Measurements from ENCODE around the gene SEC22C. TPM values are rescaled to one million over a fixed set of nuclear protein-coding genes. Genes with fewer than 3 reads are reported as not detected.

Gene SEC22C
- total and polyA plus RNA-seq, 2 experiments from 2014 or later = 21.9 to 48.3 TPM

DNA sequence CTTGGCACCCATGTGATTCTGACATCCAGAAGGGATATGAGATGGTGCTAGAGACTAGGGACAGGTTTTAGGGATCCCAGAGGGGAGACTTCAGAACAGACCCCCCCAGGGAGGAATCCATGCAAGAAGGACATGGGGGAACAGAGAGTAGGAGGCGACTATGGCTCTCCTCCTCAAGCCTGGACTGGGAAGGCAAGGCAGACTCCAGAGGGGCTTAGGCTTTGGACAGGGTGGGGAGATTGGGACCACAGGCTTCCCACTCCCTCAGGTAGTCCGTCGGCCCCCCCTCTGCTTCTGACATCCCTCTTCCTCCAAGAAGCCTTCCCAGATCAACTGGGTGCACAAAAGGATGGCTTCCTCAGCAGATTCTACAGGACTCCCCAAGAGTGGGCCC lies 82.3 kb downstream of the SEC22C start (continued):
- TF ChIP-seq, protein P1, sequence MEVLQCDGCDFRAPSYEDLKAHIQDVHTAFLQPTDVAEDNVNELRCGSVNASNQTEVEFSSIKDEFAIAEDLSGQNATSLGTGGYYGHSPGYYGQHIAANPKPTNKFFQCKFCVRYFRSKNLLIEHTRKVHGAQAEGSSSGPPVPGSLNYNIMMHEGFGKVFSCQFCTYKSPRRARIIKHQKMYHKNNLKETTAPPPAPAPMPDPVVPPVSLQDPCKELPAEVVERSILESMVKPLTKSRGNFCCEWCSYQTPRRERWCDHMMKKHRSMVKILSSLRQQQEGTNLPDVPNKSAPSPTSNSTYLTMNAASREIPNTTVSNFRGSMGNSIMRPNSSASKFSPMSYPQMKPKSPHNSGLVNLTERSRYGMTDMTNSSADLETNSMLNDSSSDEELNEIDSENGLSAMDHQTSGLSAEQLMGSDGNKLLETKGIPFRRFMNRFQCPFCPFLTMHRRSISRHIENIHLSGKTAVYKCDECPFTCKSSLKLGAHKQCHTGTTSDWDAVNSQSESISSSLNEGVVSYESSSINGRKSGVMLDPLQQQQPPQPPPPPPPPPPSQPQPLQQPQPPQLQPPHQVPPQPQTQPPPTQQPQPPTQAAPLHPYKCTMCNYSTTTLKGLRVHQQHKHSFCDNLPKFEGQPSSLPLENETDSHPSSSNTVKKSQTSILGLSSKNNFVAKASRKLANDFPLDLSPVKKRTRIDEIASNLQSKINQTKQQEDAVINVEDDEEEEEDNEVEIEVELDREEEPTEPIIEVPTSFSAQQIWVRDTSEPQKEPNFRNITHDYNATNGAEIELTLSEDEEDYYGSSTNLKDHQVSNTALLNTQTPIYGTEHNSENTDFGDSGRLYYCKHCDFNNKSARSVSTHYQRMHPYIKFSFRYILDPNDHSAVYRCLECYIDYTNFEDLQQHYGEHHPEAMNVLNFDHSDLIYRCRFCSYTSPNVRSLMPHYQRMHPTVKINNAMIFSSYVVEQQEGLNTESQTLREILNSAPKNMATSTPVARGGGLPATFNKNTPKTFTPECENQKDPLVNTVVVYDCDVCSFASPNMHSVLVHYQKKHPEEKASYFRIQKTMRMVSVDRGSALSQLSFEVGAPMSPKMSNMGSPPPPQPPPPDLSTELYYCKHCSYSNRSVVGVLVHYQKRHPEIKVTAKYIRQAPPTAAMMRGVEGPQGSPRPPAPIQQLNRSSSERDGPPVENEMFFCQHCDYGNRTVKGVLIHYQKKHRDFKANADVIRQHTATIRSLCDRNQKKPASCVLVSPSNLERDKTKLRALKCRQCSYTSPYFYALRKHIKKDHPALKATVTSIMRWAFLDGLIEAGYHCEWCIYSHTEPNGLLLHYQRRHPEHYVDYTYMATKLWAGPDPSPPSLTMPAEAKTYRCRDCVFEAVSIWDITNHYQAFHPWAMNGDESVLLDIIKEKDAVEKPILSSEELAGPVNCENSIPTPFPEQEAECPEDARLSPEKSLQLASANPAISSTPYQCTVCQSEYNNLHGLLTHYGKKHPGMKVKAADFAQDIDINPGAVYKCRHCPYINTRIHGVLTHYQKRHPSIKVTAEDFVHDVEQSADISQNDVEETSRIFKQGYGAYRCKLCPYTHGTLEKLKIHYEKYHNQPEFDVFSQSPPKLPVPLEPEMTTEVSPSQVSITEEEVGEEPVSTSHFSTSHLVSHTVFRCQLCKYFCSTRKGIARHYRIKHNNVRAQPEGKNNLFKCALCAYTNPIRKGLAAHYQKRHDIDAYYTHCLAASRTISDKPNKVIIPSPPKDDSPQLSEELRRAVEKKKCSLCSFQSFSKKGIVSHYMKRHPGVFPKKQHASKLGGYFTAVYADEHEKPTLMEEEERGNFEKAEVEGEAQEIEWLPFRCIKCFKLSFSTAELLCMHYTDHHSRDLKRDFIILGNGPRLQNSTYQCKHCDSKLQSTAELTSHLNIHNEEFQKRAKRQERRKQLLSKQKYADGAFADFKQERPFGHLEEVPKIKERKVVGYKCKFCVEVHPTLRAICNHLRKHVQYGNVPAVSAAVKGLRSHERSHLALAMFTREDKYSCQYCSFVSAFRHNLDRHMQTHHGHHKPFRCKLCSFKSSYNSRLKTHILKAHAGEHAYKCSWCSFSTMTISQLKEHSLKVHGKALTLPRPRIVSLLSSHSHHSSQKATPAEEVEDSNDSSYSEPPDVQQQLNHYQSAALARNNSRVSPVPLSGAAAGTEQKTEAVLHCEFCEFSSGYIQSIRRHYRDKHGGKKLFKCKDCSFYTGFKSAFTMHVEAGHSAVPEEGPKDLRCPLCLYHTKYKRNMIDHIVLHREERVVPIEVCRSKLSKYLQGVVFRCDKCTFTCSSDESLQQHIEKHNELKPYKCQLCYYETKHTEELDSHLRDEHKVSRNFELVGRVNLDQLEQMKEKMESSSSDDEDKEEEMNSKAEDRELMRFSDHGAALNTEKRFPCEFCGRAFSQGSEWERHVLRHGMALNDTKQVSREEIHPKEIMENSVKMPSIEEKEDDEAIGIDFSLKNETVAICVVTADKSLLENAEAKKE (CRISPR knock-in tag; IDR thresholded peaks at IDR 0.05) = no peak

- Mint-ChIP-seq H3K27me3 (ENCODE audit: insufficient read depth, low read depth, poor library complexity) (peaks cover 40% of the 10 kb centered on the region), H3K4me1 (peaks cover 33% of the 10 kb centered on the region), H3K9me3 (no peaks in the 10 kb centered on the region; the same call in 2 of the 3 replicates), H3K36me3 (ENCODE audit: low read depth) (no peaks in the 10 kb centered on the region; the same call in 2 of the 3 replicates), H3K27ac (no peak overlapping the region), H3K4me3 (no peak overlapping the region)
- no peak overlapping the region for H3K4me2 ChIP-seq
- no peaks in the 10 kb centered on the region for H3K9me2 ChIP-seq (ENCODE audit: insufficient read depth)
- ATAC-seq = no peak
- TF ChIP-seq, protein P2, sequence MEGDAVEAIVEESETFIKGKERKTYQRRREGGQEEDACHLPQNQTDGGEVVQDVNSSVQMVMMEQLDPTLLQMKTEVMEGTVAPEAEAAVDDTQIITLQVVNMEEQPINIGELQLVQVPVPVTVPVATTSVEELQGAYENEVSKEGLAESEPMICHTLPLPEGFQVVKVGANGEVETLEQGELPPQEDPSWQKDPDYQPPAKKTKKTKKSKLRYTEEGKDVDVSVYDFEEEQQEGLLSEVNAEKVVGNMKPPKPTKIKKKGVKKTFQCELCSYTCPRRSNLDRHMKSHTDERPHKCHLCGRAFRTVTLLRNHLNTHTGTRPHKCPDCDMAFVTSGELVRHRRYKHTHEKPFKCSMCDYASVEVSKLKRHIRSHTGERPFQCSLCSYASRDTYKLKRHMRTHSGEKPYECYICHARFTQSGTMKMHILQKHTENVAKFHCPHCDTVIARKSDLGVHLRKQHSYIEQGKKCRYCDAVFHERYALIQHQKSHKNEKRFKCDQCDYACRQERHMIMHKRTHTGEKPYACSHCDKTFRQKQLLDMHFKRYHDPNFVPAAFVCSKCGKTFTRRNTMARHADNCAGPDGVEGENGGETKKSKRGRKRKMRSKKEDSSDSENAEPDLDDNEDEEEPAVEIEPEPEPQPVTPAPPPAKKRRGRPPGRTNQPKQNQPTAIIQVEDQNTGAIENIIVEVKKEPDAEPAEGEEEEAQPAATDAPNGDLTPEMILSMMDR (conservative IDR thresholded peaks at IDR 0.05; ENCODE audit: low read depth in 2 of 2) = no peak
- TF ChIP-seq REST (IDR thresholded peaks at IDR 0.05; ENCODE audit: unreplicated experiment) (no peak), POLR2AphosphoS5 (IDR thresholded peaks at IDR 0.05; ENCODE audit: low read depth) (no peak), ETS1 (IDR thresholded peaks at IDR 0.05) (no peak), NANOG (IDR thresholded peaks at IDR 0.05; ENCODE audit: borderline replicate concordance) (no peak)
- H3K27ac ChIP-seq (ENCODE audit: low read depth) = no peak overlapping the region
- H3F3A ChIP-seq (replicated peaks; ENCODE audit: low read depth) = no peaks in the 10 kb centered on the region
- H3K4me1 ChIP-seq (ENCODE audit: insufficient read depth) = peaks cover 6% of the 10 kb centered on the region; the same call in 1 of the 2 replicates
- no peak overlapping the region for H3K4me3 ChIP-seq
- H4K20me1 ChIP-seq (replicated peaks; ENCODE audit: insufficient read depth) = no peaks in the 10 kb centered on the region
- H2AFZ ChIP-seq = no peak overlapping the region
- no peaks in the 10 kb centered on the region for H3K79me2 ChIP-seq (replicated peaks; ENCODE audit: insufficient read depth)
- DNase-seq (ENCODE audit: low spot score) = no peak
- H3K27me3 ChIP-seq (ENCODE audit: insufficient read depth) = peaks cover 54% of the 10 kb centered on the region
- no peaks in the 10 kb centered on the region for H3K36me3 ChIP-seq (ENCODE audit: insufficient read depth)
These were observed 82.8 kb downstream of the SEC22C start for GRCh38 chr3:42498791-42499477.

Data from GM23338 (cell line).